ENCODE measurements around the gene TINCR.

The TINCR gene
- long read RNA-seq, partial matches to known transcripts = 0 of 3 reads
- long read RNA-seq, other reads (novel, unspliced or antisense) = 2 of 3 reads

GRCh38 chr19:5567360-5567969 lies at the start of gene TINCR:
TINCR (minus strand) TSS chr19:5567953.
- no peak for DNase-seq (ENCODE audit: low read depth in 1 of 2, low spot score in 1 of 2)

GRCh38 chr19:5617080-5617479 lies 49.3 kb upstream of the TINCR start:
- Histone ChIP-seq H3K27ac (replicated peaks) (no peak overlapping the region), H3K4me3 (replicated peaks; ENCODE audit: insufficient read depth, low read length) (no peak overlapping the region), H3K27me3 (ENCODE audit: insufficient read depth, poor library complexity, severe bottlenecking) (no peaks in the 10 kb centered on the region)
- DNase-seq (ENCODE audit: low read depth in 1 of 2, low spot score in 1 of 2) = no peak
- TF ChIP-seq SPI1 (IDR thresholded peaks at IDR 0.05; ENCODE audit: borderline replicate concordance, low read depth) = no peak
- no peak for TF ChIP-seq POLR2AphosphoS5 (IDR thresholded peaks at IDR 0.05; ENCODE audit: low read depth)
- TF ChIP-seq CTCF (IDR thresholded peaks at IDR 0.05; ENCODE audit: insufficient read depth, low read length) = no peak
- TF ChIP-seq REST (IDR thresholded peaks at IDR 0.05; ENCODE audit: insufficient replicate concordance, low read depth) = no peak
- TF ChIP-seq GABPA (IDR thresholded peaks at IDR 0.05; ENCODE audit: low read depth) = no peak

More at GRCh38 chr19:5567360-5567969, at the start of gene TINCR:
- TF ChIP-seq SPI1 (IDR thresholded peaks at IDR 0.05; ENCODE audit: borderline replicate concordance, low read depth) (no peak), GABPA (IDR thresholded peaks at IDR 0.05; ENCODE audit: low read depth) (no peak), POLR2AphosphoS5 (IDR thresholded peaks at IDR 0.05; ENCODE audit: low read depth) (no peak), CTCF (IDR thresholded peaks at IDR 0.05; ENCODE audit: insufficient read depth, low read length) (no peak), REST (IDR thresholded peaks at IDR 0.05; ENCODE audit: insufficient replicate concordance, low read depth) (no peak)
- no peak within 1 kb of the TSS for H3K27ac ChIP-seq (replicated peaks)
- H3K27me3 ChIP-seq (ENCODE audit: insufficient read depth, poor library complexity, severe bottlenecking) = no peaks in the 10 kb centered on the region
- H3K4me3 ChIP-seq (replicated peaks; ENCODE audit: insufficient read depth, low read length) = no peak within 1 kb of the TSS

- no peak for TF ChIP-seq CTCF (IDR thresholded peaks at IDR 0.05; ENCODE audit: insufficient read depth, low read length)
- TF ChIP-seq SPI1 (IDR thresholded peaks at IDR 0.05; ENCODE audit: borderline replicate concordance, low read depth) = no peak
- no peak for TF ChIP-seq GABPA (IDR thresholded peaks at IDR 0.05; ENCODE audit: low read depth)
- no peak for TF ChIP-seq REST (IDR thresholded peaks at IDR 0.05; ENCODE audit: insufficient replicate concordance, low read depth)
- Histone ChIP-seq H3K27ac (replicated peaks) (no peak overlapping the region), H3K4me3 (replicated peaks; ENCODE audit: insufficient read depth, low read length) (no peak overlapping the region), H3K27me3 (ENCODE audit: insufficient read depth, poor library complexity, severe bottlenecking) (no peaks in the 10 kb centered on the region)
- no peak for DNase-seq (ENCODE audit: low read depth in 1 of 2, low spot score in 1 of 2)
Observed at GRCh38 chr19:5615756-5616327, 48.1 kb upstream of the TINCR start.

All from HL-60 (cell line).